ENCODE results near the gene CCDC91. TPM values are rescaled to one million over a fixed set of nuclear protein-coding genes. Genes with fewer than 3 reads are reported as not detected.

Gene CCDC91
- total RNA-seq, 1 experiment from 2014 or later: 15.7 TPM

GRCh38 chr12:28167981-28168485, 22.2 kb upstream of the CCDC91 start:
- Mint-ChIP-seq H3K9me3 (no peaks in the 10 kb centered on the region), H3K4me3 (no peak overlapping the region), H3K4me1 (no peaks in the 10 kb centered on the region), H3K27ac (no peak overlapping the region), H3K27me3 (ENCODE audit: low read depth) (no peaks in the 10 kb centered on the region), H3K36me3 (no peaks in the 10 kb centered on the region)
- CTCF ChIA-PET: no interaction called here
- no peak for ATAC-seq
- DNase-seq (ENCODE audit: low spot score): no peak
- TF ChIP-seq FOXP1 (CRISPR knock-in tag; IDR thresholded peaks at IDR 0.05; ENCODE audit: borderline replicate concordance): no peak
- TF ChIP-seq MYBL2 (CRISPR knock-in tag; IDR thresholded peaks at IDR 0.05): no peak
- no peak for TF ChIP-seq CDX4 (CRISPR knock-in tag; IDR thresholded peaks at IDR 0.05; ENCODE audit: borderline replicate concordance)
- no peak for TF ChIP-seq ZNF281 (CRISPR knock-in tag; IDR thresholded peaks at IDR 0.05)
- TF ChIP-seq CBFB (CRISPR knock-in tag; IDR thresholded peaks at IDR 0.05; ENCODE audit: low read depth): no peak
- no peak for TF ChIP-seq NFATC4 (CRISPR knock-in tag; IDR thresholded peaks at IDR 0.05)
- no peak for TF ChIP-seq FOXK1 (CRISPR knock-in tag; IDR thresholded peaks at IDR 0.05)
- TF ChIP-seq PREB (CRISPR knock-in tag; IDR thresholded peaks at IDR 0.05; ENCODE audit: borderline replicate concordance): no peak
- TF ChIP-seq ATF1 (CRISPR knock-in tag; IDR thresholded peaks at IDR 0.05): no peak
- TF ChIP-seq ZNF138 (CRISPR knock-in tag; conservative IDR thresholded peaks at IDR 0.05): no peak
- TF ChIP-seq ESRRA (CRISPR knock-in tag; IDR thresholded peaks at IDR 0.05; ENCODE audit: borderline replicate concordance): no peak
- TF ChIP-seq ZNF671 (CRISPR knock-in tag; IDR thresholded peaks at IDR 0.05): no peak
- no peak for TF ChIP-seq KAT7 (CRISPR knock-in tag; IDR thresholded peaks at IDR 0.05; ENCODE audit: borderline replicate concordance)
- no peak for TF ChIP-seq CTCF (IDR thresholded peaks at IDR 0.05)
- TF ChIP-seq ELF4 (CRISPR knock-in tag; IDR thresholded peaks at IDR 0.05; ENCODE audit: low read depth): no peak
- no peak for TF ChIP-seq NR3C1 (CRISPR knock-in tag; conservative IDR thresholded peaks at IDR 0.05; ENCODE audit: low read depth)
- POLR2A ChIA-PET: no interaction called here

- Mint-ChIP-seq H3K4me3 (no peak overlapping the region), H3K27ac (no peak overlapping the region), H3K27me3 (ENCODE audit: low read depth) (no peaks in the 10 kb centered on the region), H3K4me1 (no peaks in the 10 kb centered on the region), H3K9me3 (no peaks in the 10 kb centered on the region), H3K36me3 (no peaks in the 10 kb centered on the region)
- ATAC-seq (no peak), DNase-seq (ENCODE audit: low spot score) (no peak)
- CTCF ChIA-PET: interaction anchor here (1.1 kb wide), 1 partner anchor 61 kb away, joined by 6 read pairs; no protein-coding TSS in a partner anchor
- POLR2A ChIA-PET: no interaction called here
- TF ChIP-seq ZNF219 (CRISPR knock-in tag; IDR thresholded peaks at IDR 0.05; ENCODE audit: borderline replicate concordance): no peak
- no peak for TF ChIP-seq HMGXB4 (CRISPR knock-in tag; IDR thresholded peaks at IDR 0.05)
- TF ChIP-seq JAZF1 (CRISPR knock-in tag; IDR thresholded peaks at IDR 0.05): no peak
- no peak for TF ChIP-seq ZNF416 (CRISPR knock-in tag; IDR thresholded peaks at IDR 0.05)
- no peak for TF ChIP-seq FOXJ3 (CRISPR knock-in tag; IDR thresholded peaks at IDR 0.05; ENCODE audit: borderline replicate concordance)
- TF ChIP-seq ZNF317 (CRISPR knock-in tag; IDR thresholded peaks at IDR 0.05; ENCODE audit: borderline replicate concordance, low read depth): no peak
- no peak for TF ChIP-seq ZMAT4 (CRISPR knock-in tag; IDR thresholded peaks at IDR 0.05)
- no peak for TF ChIP-seq NR3C1 (CRISPR knock-in tag; conservative IDR thresholded peaks at IDR 0.05; ENCODE audit: low read depth)
Observed at GRCh38 chr12:28171356-28172060, 18.7 kb upstream of the CCDC91 start.
